SK-N-DZ (cell line): ENCODE data around the gene ITGAD.
"Not testable (repeated sequence)": the region's sequence is repeated elsewhere in the genome, so short reads cannot be mapped to it uniquely, and the experiment has no call there.

ENCODE experiments used
- DNase-seq: peaks from one replicate; pipeline ENCODE4 v3.0.0-alpha.2; 2015; ENCODE audit warnings: low spot score

ITGAD gene

DNA sequence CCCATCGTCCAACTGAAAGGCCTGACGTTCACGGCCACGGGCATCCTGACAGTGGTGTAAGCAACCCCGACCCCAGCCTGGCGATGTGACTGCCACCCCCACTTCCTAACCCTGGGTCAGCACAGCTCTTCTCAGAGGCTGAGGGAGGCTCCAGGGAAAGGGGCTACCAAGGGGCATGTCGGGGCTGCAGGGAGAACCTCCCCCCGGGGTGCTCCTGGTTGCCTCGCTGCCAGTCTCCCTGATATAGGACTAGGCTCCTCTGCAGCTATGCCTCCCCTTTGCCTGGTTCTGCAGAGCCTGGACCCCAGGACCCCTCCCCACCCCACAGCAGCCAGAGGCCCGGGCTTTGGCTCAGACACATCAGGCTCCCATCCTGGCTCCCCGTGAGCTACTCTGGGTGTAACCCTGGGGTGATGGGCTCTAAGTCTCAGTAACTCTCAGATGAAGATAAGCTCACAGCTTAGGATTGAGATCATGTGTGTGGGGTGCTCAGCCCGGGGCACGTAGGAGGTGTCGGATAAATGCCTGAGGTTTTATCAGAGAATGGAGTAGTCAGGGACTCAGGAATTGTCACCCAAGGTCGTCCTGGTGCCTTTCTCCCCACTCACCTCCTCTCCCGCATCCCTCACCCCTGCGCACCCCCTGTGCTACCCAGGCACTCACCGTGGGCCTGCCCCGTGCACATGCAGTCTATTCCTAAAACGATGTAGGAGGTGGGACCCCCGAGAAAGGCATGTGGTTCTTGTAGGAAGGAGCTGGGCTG, 10.6 kb downstream of the ITGAD start:
- no peak for DNase-seq

DNA sequence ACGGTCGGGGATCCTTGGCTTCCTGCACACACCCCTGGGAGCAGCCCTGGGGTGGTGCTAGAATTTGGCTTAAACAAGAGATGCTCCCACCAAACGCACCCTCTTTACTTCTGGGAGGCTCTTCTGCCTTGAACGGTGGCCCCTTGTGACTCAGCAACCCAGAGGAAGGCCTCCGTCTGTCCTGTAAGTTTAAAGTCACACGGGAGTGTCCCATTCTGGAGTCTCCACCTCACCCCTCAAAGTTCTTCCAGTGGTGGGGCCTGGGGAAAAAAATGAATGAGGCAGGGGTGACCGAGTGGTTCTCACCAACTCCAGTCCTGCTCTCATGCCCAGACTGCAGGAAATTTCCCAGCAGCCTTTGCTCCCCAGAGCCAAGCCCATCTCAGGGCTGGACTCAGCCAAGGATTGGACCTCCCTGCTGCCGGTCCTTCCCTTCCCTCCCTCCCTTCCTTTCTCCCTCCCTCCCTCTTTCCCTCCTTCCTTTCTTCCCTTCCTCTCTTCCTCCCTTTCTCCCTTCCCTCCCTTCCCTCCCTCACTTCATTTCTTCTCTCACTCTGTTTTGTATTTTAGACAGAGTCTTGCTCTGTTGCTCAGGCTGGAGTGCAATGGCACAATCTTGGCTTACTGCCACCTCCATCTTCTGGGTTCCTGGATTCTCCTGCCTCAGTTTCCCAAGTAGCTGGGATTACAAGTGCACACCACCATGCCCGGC, 11.4 kb downstream of the ITGAD start:
- no peak for DNase-seq

DNA sequence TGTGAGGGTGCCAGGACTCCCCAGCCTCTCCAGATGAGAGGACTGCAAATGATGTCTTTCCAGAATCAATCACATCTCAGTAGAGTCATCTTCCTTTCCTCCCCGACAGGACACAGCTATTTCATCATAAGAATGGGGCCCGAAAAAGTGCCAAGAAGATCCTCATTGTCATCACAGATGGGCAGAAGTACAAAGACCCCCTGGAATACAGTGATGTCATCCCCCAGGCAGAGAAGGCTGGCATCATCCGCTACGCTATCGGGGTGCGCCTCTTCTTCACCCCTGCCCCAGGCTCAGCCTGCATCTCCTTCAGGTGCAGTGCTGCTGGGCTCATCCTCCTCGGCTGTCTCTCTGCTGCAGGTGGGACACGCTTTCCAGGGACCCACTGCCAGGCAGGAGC, 14.3 kb downstream of the ITGAD start:
- DNase-seq, result no peak

DNA sequence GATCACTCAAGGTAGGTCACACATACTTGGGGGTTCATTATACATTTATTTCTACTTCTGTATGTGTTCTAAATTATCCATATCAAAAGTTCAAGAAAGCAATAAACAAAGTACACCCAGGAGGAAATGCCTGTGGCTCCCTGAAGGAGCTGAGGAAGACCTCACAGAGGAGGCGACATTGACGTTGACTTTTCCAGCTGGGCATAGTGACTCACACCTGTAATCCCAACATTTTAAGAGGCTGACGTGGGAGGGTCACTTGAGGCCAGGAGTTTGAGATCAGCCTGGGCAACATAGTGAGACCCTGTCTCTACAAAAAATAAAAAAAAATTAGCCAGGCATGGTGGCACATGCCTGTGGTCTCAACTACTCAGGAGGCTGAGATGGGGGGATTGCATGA, 16.3 kb downstream of the ITGAD start:
- no peak for DNase-seq

DNA sequence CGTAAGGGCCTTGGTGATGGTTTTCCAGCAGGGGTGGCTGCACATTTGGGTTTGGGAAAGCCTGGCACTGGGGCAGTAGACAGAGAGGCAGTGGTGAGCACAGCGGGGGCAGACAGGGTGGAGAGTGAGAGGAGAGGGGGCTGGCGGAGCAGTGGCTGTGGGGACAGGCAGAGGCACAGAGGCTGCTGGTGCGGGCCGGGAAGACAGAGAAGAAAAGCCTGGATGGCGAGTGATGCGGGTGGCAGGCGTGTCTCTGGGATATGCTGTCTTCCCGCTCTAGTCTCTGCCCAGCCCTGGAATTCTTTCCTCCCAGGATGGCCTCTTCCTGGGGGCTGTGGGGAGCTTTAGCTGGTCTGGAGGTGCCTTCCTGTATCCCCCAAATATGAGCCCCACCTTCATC, 16.9 kb downstream of the ITGAD start:
- no peak for DNase-seq

DNA sequence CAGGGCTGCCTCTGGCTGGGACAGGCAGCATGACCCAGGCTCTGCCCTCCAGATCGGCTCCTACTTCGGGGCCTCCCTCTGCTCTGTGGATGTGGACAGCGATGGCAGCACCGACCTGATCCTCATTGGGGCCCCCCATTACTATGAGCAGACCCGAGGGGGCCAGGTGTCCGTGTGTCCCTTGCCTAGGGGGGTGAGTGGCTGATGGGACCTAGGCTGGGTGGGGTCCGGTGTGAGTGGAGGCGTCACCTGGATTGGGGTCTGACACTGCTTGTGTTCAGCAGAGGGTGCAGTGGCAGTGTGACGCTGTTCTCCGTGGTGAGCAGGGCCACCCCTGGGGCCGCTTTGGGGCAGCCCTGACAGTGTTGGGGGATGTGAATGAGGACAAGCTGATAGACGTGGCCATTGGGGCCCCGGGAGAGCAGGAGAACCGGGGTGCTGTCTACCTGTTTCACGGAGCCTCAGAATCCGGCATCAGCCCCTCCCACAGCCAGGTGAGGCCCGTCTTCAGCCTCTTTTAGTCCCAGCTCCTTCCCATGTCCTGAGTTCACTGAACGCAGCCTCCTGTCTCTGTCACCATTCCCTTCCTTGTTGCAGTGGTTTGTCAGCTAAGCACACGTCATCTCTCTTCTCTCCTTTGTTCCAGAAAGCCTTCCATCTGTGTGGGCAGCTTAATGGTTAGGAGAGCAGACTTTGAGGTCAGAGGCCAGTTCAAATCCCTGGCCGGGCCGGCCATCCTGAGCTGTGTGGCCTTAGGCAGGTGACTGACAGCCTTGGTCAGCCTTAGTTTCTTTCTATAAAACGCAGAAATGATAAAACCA, 18.1 kb downstream of the ITGAD start:
- DNase-seq, result no peak

DNA sequence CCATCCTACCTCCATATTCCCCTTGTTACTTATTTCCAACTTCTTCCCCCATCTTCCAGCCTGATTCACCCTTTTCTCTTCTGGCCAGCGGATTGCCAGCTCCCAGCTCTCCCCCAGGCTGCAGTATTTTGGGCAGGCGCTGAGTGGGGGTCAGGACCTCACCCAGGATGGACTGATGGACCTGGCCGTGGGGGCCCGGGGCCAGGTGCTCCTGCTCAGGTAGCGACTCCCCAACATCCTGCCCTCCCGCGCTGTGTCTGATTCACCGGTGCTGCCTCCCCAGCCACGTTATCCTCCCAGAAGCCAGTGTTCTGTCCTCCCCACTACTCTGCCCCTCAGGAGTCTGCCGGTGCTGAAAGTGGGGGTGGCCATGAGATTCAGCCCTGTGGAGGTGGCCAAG, 19.6 kb downstream of the ITGAD start:
- no peak for DNase-seq

DNA sequence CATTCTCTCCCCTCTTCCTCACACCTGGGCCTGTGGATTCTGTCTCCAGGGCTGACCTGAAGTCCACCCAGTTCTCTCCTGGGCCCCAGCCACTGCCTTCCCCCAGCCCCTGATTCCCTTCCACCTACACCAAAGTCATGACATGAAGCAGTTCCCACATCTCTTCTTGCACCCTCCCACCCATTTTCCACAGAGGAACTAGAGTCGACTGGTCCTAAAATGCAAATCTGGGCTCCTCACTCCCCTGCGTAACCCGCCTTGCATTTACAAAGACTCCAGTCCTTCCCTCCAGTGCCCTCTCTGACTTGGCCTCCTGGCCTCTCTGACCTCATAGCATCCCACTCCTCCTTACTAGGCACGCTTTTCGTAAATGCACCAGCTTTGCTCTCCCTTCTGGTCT, 20.2 kb downstream of the ITGAD start:
- DNase-seq, result no peak

DNA sequence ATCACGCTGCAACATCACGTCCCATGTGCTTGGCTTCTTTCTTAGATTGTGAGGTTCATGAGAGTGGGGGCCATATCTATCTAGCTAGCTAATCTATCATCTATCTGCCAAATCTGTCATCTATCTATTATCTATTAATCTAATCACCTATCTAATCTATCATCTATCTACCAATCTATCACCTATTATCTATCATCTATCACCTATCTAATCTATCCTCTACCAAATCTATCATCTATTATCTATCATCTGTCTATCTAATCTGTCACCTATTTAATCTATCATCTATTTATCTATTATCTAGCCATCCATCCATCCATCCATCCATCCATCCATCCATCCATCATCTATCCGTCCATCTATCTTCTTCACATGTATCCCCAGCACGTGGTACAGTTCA, 20.8 kb downstream of the ITGAD start:
- no peak for DNase-seq

DNA sequence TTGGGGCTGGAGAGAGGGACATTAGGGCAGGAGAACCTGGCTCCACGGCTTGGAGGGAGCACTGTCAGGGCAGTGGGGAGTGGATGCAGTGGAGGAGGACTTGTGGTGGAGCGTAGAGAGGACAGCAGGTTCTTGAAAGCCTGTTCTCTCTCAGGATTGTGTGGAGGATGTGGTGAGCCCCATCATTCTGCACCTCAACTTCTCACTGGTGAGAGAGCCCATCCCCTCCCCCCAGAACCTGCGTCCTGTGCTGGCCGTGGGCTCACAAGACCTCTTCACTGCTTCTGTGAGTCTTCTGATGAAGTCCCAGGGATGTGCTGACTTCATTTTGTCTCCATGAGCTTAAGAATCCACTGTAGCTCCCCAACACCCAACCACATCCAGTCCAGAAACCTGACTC, 21.6 kb downstream of the ITGAD start:
- no peak for DNase-seq

DNA sequence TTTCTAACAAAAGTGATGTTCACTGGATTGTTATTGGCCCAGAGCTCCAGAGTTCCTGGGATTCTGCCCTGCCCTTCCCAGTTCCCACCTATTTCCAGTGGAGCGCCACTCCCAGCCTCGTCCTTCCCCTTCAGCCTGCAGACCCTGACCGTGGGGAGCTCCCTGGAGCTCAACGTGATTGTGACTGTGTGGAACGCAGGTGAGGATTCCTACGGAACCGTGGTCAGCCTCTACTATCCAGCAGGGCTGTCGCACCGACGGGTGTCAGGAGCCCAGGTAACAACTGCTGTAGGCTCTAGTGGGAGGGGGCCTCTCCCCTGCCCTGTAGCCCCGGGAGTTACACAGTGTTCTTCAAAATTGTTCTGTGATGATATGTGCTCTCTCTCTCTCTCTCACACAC, 23.2 kb downstream of the ITGAD start:
- no peak for DNase-seq

DNA sequence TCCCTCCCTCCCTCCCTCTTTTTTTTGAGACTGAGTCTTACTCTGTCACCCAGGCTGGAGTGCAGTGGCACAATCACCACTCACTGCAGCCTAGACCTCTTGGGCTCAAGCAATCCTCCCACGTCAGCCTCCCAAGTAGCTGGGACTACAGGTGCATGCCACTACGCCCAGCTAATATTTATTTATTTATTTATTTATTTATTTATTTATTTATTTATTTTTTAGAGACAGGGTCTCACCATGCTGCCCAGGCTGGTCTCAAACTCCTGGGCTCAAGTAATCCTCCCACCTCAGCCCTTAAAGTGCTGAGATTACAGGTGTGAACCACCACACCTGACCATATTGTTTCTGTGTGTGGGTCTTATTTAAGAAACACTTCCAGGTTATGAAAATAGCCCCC, 23.9 kb downstream of the ITGAD start:
- not testable (repeated sequence) for DNase-seq

DNA sequence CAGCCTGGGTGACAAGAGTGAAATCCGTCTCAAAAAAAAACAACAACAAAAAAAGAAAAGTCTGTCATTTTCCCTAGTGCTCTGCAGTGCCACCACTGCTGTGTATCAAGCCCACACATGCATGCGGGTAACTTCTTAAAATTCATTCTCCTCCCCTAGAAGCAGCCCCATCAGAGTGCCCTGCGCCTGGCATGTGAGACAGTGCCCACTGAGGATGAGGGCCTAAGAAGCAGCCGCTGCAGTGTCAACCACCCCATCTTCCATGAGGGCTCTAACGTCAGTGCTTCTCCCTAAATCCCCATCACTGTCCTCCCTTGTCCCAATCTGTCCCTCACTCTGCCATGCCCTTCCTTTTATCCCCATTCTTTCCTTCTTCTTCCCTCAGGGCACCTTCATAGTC, 24.8 kb downstream of the ITGAD start:
- DNase-seq, result no peak

DNA sequence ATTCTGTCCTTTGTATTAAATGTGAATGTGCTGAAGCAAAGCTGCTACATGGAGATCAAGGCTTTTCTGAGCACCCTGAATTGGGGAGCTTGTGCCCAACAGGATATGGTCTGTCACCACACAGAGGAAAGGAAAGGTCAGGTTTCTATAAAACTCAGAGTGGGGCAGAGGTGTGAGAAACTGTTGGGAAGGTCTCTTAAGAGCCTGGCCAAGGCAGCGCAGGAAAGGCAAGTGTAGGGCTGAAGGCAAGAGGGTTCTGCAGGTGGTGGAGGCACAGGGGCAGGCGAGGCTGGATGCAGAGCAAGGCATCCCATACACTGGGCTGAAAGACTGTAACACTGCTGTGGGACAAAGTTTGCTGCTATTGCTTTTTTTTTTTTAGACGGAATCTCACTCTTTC, 26.9 kb downstream of the ITGAD start:
- DNase-seq, result no peak

DNA sequence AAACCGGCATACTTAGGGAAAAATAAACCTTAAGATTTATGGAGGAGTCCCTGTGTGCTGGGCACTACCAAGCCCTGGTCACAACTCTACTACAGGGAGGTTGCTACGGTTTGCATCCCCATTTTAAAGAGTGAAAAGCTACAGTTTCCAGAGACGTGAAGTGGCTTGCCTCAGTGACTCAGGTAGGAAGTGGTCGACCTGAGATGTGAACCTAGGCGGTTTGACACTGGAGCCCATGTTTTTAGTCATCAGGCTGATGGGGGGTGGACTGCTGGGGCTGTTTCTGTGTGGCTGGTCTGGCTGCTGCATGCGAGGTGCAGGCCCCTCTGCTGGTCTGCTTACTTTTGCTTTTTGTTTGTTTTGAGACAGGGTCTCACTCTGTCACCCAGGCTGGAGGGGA, 28.5 kb downstream of the ITGAD start:
- no peak for DNase-seq

DNA sequence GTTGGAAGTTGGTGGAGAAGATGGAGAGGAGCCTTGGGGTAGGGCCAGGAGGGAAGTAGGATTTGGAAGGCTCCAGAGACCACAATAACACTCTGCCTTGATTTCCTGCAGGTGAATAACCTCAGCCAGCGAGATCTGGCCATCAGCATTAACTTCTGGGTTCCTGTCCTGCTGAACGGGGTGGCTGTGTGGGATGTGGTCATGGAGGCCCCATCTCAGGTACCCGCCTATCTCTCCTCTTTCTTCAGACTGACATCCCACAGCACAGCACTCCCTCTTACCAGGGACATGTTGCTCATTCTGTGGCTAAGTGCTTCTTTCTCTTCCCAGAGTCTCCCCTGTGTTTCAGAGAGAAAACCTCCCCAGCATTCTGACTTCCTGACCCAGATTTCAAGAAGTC, 30.1 kb downstream of the ITGAD start:
- no peak for DNase-seq

DNA sequence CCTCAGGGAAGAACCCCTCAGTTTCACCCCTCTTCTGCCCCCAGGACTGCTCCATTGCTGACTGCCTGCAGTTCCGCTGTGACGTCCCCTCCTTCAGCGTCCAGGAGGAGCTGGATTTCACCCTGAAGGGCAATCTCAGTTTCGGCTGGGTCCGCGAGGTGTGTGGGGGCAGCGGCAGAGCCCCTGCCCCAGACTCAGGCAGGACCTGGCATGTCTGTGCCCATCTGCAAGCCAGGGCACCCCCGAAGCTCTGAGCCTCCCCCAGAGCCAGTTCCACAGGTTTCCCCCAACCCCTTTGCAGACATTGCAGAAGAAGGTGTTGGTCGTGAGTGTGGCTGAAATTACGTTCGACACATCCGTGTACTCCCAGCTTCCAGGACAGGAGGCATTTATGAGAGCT, 30.7 kb downstream of the ITGAD start:
- no peak for DNase-seq

DNA sequence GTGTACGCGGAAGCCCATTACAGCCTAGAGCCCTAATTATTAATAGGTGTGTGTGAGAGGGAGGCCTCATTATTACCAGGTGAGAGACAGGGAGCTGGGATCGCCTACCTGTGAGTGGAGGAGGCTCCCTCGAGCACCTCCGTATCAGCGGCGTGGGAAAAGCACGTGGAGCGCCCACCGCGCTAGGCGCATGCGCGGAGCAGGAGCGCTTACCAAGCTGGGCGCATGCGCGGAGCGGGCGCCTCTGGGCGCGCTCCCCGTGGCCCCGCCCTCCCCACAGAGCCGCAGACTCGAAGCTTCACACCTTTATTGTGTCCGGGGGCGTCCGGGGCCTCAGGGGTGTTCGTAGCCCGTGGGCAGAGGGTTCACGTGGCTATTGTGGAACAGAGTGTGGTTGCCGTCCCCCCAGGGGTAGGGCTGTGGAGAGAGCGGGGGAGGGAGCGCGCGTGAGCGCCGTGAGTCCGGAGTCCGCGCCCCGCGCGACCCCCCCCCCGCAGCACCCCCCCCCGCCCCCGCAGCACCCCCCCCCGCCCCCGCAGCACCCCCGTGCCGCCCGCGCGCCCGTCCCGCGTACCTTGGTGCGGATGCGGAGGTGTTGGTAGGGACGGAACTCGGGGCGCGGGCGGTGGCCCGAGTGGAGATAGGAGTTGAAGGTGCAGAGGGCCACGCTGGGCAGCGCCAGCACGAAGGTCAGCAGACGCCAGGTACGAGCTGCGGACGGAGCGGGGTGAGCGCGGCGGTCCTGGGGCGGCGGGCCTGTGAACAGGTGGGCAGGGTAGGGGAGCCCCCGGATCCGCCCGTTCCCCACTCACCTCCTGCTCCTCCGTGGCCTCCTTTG, 34.5 kb downstream of the ITGAD start:
- no peak for DNase-seq

DNA sequence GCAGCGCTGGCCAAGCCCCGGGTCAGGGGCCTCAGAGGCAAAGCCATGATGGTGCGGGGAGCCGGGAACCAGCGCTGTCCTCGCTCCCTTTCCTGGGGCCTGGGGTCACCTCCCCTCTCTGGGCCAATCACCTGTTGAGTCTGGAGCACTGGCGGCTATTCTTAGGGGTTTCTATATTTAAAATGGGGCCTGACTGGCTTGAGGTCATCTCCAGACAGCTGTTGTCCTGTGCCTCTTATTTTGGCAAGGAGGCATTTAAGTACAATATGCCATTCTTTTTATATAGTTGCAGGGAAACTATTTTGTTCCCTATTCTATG, 35.1 kb downstream of the ITGAD start, which contains the start of gene COX6A2:
Gene COX6A2 (minus strand): TSS at position 82 of the 319 bp plus-strand sequence. CDS start 35 bp downstream, at position 47.
- DNase-seq, result no peak

DNA sequence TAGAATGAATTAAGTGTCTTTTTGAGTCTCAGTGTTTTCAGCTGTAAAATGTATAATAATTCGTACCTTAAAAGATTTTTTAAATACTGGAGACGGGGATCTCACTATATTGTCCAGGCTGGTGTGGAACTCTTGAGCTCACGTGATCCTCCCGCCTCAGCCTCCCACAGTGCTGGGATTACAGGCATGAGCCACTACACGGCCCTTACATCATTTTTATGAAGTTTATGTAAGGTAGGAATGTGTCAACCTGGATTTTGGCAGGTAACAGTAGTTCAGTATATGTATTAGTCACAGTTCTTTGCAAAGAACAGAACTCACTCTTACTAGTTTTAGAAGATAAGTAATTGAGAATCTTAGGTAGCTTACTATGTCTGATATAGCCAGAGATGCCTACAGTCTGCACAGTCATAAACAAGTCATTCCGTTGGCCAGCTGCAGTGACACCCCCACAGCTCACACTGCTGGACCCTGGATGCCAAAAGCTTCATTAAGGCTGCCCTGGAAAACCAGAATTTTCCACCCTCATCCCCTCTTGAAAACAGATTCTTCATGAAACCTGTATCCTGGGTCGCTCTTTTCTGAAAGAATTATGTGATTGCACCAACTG, 35.6 kb downstream of the ITGAD start:
- no peak for DNase-seq

DNA sequence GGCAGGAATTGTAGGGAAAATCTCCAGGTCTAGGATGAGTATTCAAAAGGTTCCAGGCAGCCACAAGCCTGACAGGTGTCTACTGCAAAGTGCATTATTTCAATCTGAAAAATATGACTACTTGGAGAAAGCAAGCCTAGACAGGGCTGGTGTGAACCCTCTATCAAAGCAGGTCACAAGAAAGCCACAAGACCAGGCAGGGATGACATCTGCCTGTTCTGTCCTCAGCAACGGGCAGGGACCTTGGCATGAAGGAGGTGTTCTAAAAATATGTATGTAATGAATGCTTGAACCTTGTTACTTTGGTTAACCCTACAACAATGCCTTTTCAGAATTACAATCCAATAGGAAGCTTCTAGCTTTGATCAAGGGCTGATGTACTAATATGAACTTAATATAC, 36.2 kb downstream of the ITGAD start:
- DNase-seq, result no peak
